Measurements from ENCODE around the gene CHMP3. TPM values are rescaled to one million over a fixed set of nuclear protein-coding genes. Genes with fewer than 3 reads are reported as not detected.
"Not testable (repeated sequence)": the region's sequence is repeated elsewhere in the genome, so short reads cannot be mapped to it uniquely, and the experiment has no call there.

CHMP3 gene
- polyA plus RNA-seq, result 10 to 100 TPM; 44.1 to 72.1 (median 60.2) TPM

GRCh38 chr2:86562922-86563649 is at the start of gene CHMP3:
Gene CHMP3 (minus strand): TSS chr2:86563443. CDS start chr2:86563348, 95 bp downstream.
- H3K4me1 Mint-ChIP-seq, result peaks cover 43 to 47% of the 10 kb centered on the region in 2 donors
- H3K36me3 Mint-ChIP-seq, result no peaks in the 10 kb centered on the region
- peak within 1 kb of the TSS; percentile 97 to 99 (median 98) for H3K27ac Mint-ChIP-seq
- no peaks in the 10 kb centered on the region for H3K9me3 Mint-ChIP-seq
- peak within 1 kb of the TSS; percentile 96 to 99 (median 98) for H3K4me3 Mint-ChIP-seq
- DNase-seq, result peak; percentile 97
- peaks cover 9 to 21% (median 11%) of the 10 kb centered on the region in 3 donors for H3K27me3 Mint-ChIP-seq (ENCODE audit: low read depth in 3 of 3)

- no peaks in the 10 kb centered on the region for H3K9me3 Mint-ChIP-seq
- no peak overlapping the region for H3K4me3 Mint-ChIP-seq
- peak overlapping the region in 1 of 6 donors; percentile 36 for H3K27ac Mint-ChIP-seq
These were observed 47.6 kb upstream of the CHMP3 start for GRCh38 chr2:86610871-86611270.

GRCh38 chr2:86608832-86609410 is 45.7 kb upstream of the CHMP3 start:
- Mint-ChIP-seq H3K36me3 (peaks cover 22 to 47% (median 37%) of the 10 kb centered on the region in 3 donors), H3K27me3 (ENCODE audit: low read depth in 3 of 3) (no peaks in the 10 kb centered on the region), H3K27ac (peak overlapping the region in 2 of 6 donors; percentile 23 to 64), H3K9me3 (no peaks in the 10 kb centered on the region), H3K4me1 (peaks cover 10 to 20% of the 10 kb centered on the region in 2 donors), H3K4me3 (no peak overlapping the region)
- DNase-seq, result no peak

More at GRCh38 chr2:86610871-86611270, 47.6 kb upstream of the CHMP3 start:
- Mint-ChIP-seq H3K27me3 (ENCODE audit: low read depth in 3 of 3) (no peaks in the 10 kb centered on the region), H3K4me1 (peaks cover 10 to 21% of the 10 kb centered on the region in 2 donors), H3K36me3 (peaks cover 19 to 32% (median 27%) of the 10 kb centered on the region in 3 donors)
- no peak for DNase-seq

GRCh38 chr2:86603905-86604304 is 40.7 kb upstream of the CHMP3 start:
- no peaks in the 10 kb centered on the region for H3K9me3 Mint-ChIP-seq
- H3K4me1 Mint-ChIP-seq, result peaks cover 0 to 3% of the 10 kb centered on the region in 2 donors
- no peak overlapping the region for H3K27ac Mint-ChIP-seq
- no peak for DNase-seq
- H3K36me3 Mint-ChIP-seq, result peaks cover 16 to 33% (median 24%) of the 10 kb centered on the region in 3 donors
- no peaks in the 10 kb centered on the region for H3K27me3 Mint-ChIP-seq (ENCODE audit: low read depth in 3 of 3)
- no peak overlapping the region for H3K4me3 Mint-ChIP-seq

- no peaks in the 10 kb centered on the region for H3K9me3 Mint-ChIP-seq
- peaks cover 0 to 5% (median 0%) of the 10 kb centered on the region in 3 donors for H3K27me3 Mint-ChIP-seq (ENCODE audit: low read depth in 3 of 3)
- H3K36me3 Mint-ChIP-seq, result peaks cover 4 to 7% (median 5%) of the 10 kb centered on the region in 3 donors
- H3K4me1 Mint-ChIP-seq, result no peaks in the 10 kb centered on the region
- no peak overlapping the region for H3K4me3 Mint-ChIP-seq
- H3K27ac Mint-ChIP-seq, result no peak overlapping the region
- DNase-seq, result no peak
These were observed 35.7 kb upstream of the CHMP3 start for GRCh38 chr2:86598966-86599365.

GRCh38 chr2:86596118-86596517 is 32.9 kb upstream of the CHMP3 start:
- Mint-ChIP-seq H3K27ac (no peak overlapping the region), H3K4me3 (no peak overlapping the region), H3K27me3 (ENCODE audit: low read depth in 3 of 3) (peaks cover 2 to 5% (median 2%) of the 10 kb centered on the region in 3 donors), H3K36me3 (no peaks in the 10 kb centered on the region), H3K9me3 (peaks cover 0 to under 1% (median 0%) of the 10 kb centered on the region in 6 donors), H3K4me1 (no peaks in the 10 kb centered on the region)
- no peak for DNase-seq

GRCh38 chr2:86593266-86593665 is 30.0 kb upstream of the CHMP3 start:
- Mint-ChIP-seq H3K27ac (no peak overlapping the region), H3K36me3 (peaks cover 0 to 3% (median 0%) of the 10 kb centered on the region in 3 donors), H3K4me1 (no peaks in the 10 kb centered on the region), H3K27me3 (ENCODE audit: low read depth in 3 of 3) (peaks cover 2 to 13% (median 2%) of the 10 kb centered on the region in 3 donors), H3K9me3 (peaks cover 0 to 8% (median 2%) of the 10 kb centered on the region in 6 donors), H3K4me3 (no peak overlapping the region)
- DNase-seq, result no peak

GRCh38 chr2:86592547-86593230 is 29.4 kb upstream of the CHMP3 start:
- peaks cover 2 to 13% (median 2%) of the 10 kb centered on the region in 3 donors for H3K27me3 Mint-ChIP-seq (ENCODE audit: low read depth in 3 of 3)
- no peaks in the 10 kb centered on the region for H3K4me1 Mint-ChIP-seq
- peaks cover 0 to 8% (median 2%) of the 10 kb centered on the region in 6 donors for H3K9me3 Mint-ChIP-seq
- DNase-seq, result no peak
- no peak overlapping the region for H3K4me3 Mint-ChIP-seq
- no peak overlapping the region for H3K27ac Mint-ChIP-seq
- H3K36me3 Mint-ChIP-seq, result peaks cover 0 to 3% (median 0%) of the 10 kb centered on the region in 3 donors

- H3K27ac Mint-ChIP-seq; H3K4me3 Mint-ChIP-seq; H3K27me3 Mint-ChIP-seq (ENCODE audit: low read depth in 3 of 3): not testable (repeated sequence)
These were observed 26.5 kb upstream of the CHMP3 start for GRCh38 chr2:86589701-86590100.

GRCh38 chr2:86584151-86584913 is 21.1 kb upstream of the CHMP3 start:
- peaks cover 0 to 10% (median 1%) of the 10 kb centered on the region in 3 donors for H3K27me3 Mint-ChIP-seq (ENCODE audit: low read depth in 3 of 3)
- no peak overlapping the region for H3K27ac Mint-ChIP-seq
- H3K36me3 Mint-ChIP-seq, result no peaks in the 10 kb centered on the region
- DNase-seq, result no peak
- H3K4me3 Mint-ChIP-seq, result no peak overlapping the region
- H3K9me3 Mint-ChIP-seq, result peaks cover 0 to under 1% (median 0%) of the 10 kb centered on the region in 6 donors
- H3K4me1 Mint-ChIP-seq, result peaks cover 0 to 2% of the 10 kb centered on the region in 2 donors

More at GRCh38 chr2:86589701-86590100, 26.5 kb upstream of the CHMP3 start:
- not testable (repeated sequence) for H3K9me3 Mint-ChIP-seq, H3K36me3 Mint-ChIP-seq, H3K4me1 Mint-ChIP-seq, DNase-seq

- peaks cover 0 to 2% of the 10 kb centered on the region in 2 donors for H3K4me1 Mint-ChIP-seq
- DNase-seq, result no peak
- H3K27me3 Mint-ChIP-seq (ENCODE audit: low read depth in 3 of 3), result peaks cover 1 to 12% (median 2%) of the 10 kb centered on the region in 3 donors
- H3K27ac Mint-ChIP-seq, result no peak overlapping the region
- H3K36me3 Mint-ChIP-seq, result peaks cover 0 to 5% (median 0%) of the 10 kb centered on the region in 3 donors
- no peak overlapping the region for H3K4me3 Mint-ChIP-seq
- no peaks in the 10 kb centered on the region for H3K9me3 Mint-ChIP-seq
These were observed 17.3 kb upstream of the CHMP3 start for GRCh38 chr2:86580560-86580959.

GRCh38 chr2:86577817-86578456 is 14.7 kb upstream of the CHMP3 start:
- Mint-ChIP-seq H3K36me3 (peaks cover 0 to 5% (median 0%) of the 10 kb centered on the region in 3 donors), H3K27me3 (ENCODE audit: low read depth in 3 of 3) (peaks cover 1 to 8% (median 2%) of the 10 kb centered on the region in 3 donors), H3K27ac (no peak overlapping the region), H3K9me3 (no peaks in the 10 kb centered on the region), H3K4me3 (no peak overlapping the region), H3K4me1 (no peaks in the 10 kb centered on the region)
- DNase-seq, result no peak

- H3K4me1 Mint-ChIP-seq, result no peaks in the 10 kb centered on the region
- no peaks in the 10 kb centered on the region for H3K36me3 Mint-ChIP-seq
- H3K9me3 Mint-ChIP-seq, result no peaks in the 10 kb centered on the region
- H3K27me3 Mint-ChIP-seq (ENCODE audit: low read depth in 3 of 3), result peaks cover 2 to 10% (median 3%) of the 10 kb centered on the region in 3 donors
- H3K27ac Mint-ChIP-seq, result no peak overlapping the region
- no peak for DNase-seq
- H3K4me3 Mint-ChIP-seq, result no peak overlapping the region
These were observed 6.8 kb upstream of the CHMP3 start for GRCh38 chr2:86570059-86570458.

Measured in immature natural killer cell (primary cell).